Measurements from ENCODE around the gene SLAMF1.
A peak's percentile ranks its signal among the peaks of the same experiment; 100 is the strongest.
"Not testable (repeated sequence)": the region's sequence is repeated elsewhere in the genome, so short reads cannot be mapped to it uniquely, and the experiment has no call there.

The SLAMF1 gene

GRCh38 chr1:160638540-160638857 is 8.3 kb downstream of the SLAMF1 start:
- DNase-seq = no peak

GRCh38 chr1:160637821-160638539 is 8.9 kb downstream of the SLAMF1 start:
- no peak for DNase-seq

GRCh38 chr1:160637065-160637464 is 9.8 kb downstream of the SLAMF1 start:
- no peak for DNase-seq

GRCh38 chr1:160636547-160636946 is 10.3 kb downstream of the SLAMF1 start:
- DNase-seq = no peak

GRCh38 chr1:160636076-160636475 is 10.8 kb downstream of the SLAMF1 start:
- no peak for DNase-seq

GRCh38 chr1:160634543-160635491 is 12.0 kb downstream of the SLAMF1 start:
- no peak for DNase-seq

- no peak for DNase-seq
Measured at GRCh38 chr1:160633330-160633903, 13.4 kb downstream of the SLAMF1 start.

- DNase-seq = no peak
Measured at GRCh38 chr1:160631983-160632625, 14.7 kb downstream of the SLAMF1 start.

GRCh38 chr1:160630523-160631451 is 16.1 kb downstream of the SLAMF1 start:
- DNase-seq = no peak

- peak; percentile 9 to 11 for DNase-seq
Measured at GRCh38 chr1:160629286-160630210, 17.3 kb downstream of the SLAMF1 start.

GRCh38 chr1:160628799-160629263 is 18.0 kb downstream of the SLAMF1 start:
- no peak for DNase-seq

GRCh38 chr1:160627677-160628289 is 19.1 kb downstream of the SLAMF1 start:
- DNase-seq = not testable (repeated sequence)

GRCh38 chr1:160626509-160627342 is 20.1 kb downstream of the SLAMF1 start:
- no peak for DNase-seq

- DNase-seq = no peak
Measured at GRCh38 chr1:160625725-160626498, 20.9 kb downstream of the SLAMF1 start.

- DNase-seq = no peak
Measured at GRCh38 chr1:160625321-160625720, 21.5 kb downstream of the SLAMF1 start.

- no peak for DNase-seq
Measured at GRCh38 chr1:160624464-160624863, 22.4 kb downstream of the SLAMF1 start.

GRCh38 chr1:160623862-160624261 is 23.0 kb downstream of the SLAMF1 start:
- DNase-seq = no peak

GRCh38 chr1:160623227-160623633 is 23.6 kb downstream of the SLAMF1 start:
- no peak for DNase-seq

Measured in hippocampal formation (tissue), 2 donors.